ENCODE data around the gene RSPO4. TPM values are rescaled to one million over a fixed set of nuclear protein-coding genes. Genes with fewer than 3 reads are reported as not detected.
"Not testable (repeated sequence)": the region's sequence is repeated elsewhere in the genome, so short reads cannot be mapped to it uniquely, and the experiment has no call there.

Gene RSPO4
- polyA plus RNA-seq (ENCODE audit: insufficient read length in 10 of 10): under 1 TPM in 8 of 10 donors, not detected in 2; 0.11 to 0.95 (median 0.21) TPM
- long read RNA-seq, donor 1: 0 reads
- long read RNA-seq, donor 2: 0 reads
- long read RNA-seq, donor 3: 0 reads
- long read RNA-seq, donor 4: 0 reads
- long read RNA-seq, donor 5: 0 reads
- long read RNA-seq, donor 6: 0 reads
- long read RNA-seq, donor 7: 0 reads
- long read RNA-seq, donor 8: 0 reads
- long read RNA-seq, donor 9: 0 reads

- no peak for DNase-seq
Measured at GRCh38 chr20:1001911-1002681, at the start of gene RSPO4. Gene RSPO4 (minus strand): TSS chr20:1002311. CDS start chr20:1002164, 147 bp downstream.

GRCh38 chr20:1050440-1050839 lies 48.3 kb upstream of the RSPO4 start:
- no peak for DNase-seq

- DNase-seq: no peak
Measured at GRCh38 chr20:1045860-1046418, 43.8 kb upstream of the RSPO4 start.

- DNase-seq: no peak
Measured at GRCh38 chr20:1041845-1042390, 39.8 kb upstream of the RSPO4 start.

DNA sequence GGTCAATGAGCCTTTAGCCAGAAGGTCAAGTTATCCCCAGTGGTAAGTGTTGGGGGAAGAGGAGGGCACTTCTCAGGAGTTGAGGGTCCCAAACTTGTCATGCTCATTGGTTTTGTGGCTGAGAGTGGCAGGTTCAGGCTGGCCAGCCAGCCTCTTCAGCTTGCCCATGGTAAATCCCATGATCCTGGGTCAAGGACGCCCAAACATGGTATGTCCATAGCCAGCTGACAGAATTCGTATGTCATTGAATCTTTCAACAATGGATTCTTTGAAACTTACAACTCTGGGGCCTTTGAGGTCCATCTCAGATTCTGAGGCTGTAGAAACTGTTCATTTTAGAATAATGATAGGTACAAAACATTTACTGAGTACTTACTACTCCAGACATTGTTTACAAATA lies 36.1 kb upstream of the RSPO4 start:
- DNase-seq: no peak

GRCh38 chr20:1037039-1037438 lies 34.9 kb upstream of the RSPO4 start:
- DNase-seq: no peak

- no peak for DNase-seq
Measured at GRCh38 chr20:1035466-1035865, 33.4 kb upstream of the RSPO4 start.

DNA sequence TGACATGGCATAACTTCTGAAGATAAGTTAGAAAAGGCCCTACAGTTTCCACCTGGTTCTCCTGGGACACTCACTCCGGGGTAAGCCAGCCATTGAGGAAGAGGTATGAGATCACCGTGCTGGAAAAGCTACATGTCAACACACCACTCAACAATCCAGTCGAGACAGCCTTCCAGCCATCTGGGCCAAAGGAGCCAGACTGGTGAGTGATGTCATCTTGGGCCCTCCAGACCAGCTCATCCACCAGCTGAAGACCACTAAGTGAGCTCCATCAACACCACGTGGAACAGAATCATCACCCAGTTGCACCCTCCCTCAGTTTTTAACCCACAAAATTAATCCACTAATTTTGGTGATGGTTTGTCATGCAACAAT lies 32.3 kb upstream of the RSPO4 start:
- no peak for DNase-seq

GRCh38 chr20:1033751-1034414 lies 31.8 kb upstream of the RSPO4 start:
- no peak for DNase-seq

GRCh38 chr20:1029980-1030379 lies 27.9 kb upstream of the RSPO4 start:
- no peak for DNase-seq

GRCh38 chr20:1026214-1026613 lies 24.1 kb upstream of the RSPO4 start:
- not testable (repeated sequence) for DNase-seq

- DNase-seq: no peak
Measured at GRCh38 chr20:1022871-1023270, 20.8 kb upstream of the RSPO4 start.

- no peak for DNase-seq
Measured at GRCh38 chr20:1020614-1021013, 18.5 kb upstream of the RSPO4 start.

DNA sequence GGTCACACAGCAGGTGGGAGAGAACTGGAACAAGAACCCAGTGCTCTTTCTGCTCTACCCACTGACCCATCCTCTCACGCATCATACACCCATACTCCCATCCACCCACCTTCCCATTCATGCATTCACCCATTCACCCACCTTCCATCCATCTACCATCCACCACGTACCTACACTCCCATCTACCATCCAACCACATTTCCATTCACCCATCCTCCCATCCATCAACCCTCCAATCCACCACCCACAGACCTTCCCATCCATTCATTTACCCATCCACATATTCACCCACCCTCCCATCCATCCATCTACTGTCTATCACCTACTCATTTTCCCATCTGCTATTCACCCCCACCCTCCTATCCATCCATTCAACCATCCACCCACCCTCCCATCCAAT lies 17.2 kb upstream of the RSPO4 start:
- no peak for DNase-seq

DNA sequence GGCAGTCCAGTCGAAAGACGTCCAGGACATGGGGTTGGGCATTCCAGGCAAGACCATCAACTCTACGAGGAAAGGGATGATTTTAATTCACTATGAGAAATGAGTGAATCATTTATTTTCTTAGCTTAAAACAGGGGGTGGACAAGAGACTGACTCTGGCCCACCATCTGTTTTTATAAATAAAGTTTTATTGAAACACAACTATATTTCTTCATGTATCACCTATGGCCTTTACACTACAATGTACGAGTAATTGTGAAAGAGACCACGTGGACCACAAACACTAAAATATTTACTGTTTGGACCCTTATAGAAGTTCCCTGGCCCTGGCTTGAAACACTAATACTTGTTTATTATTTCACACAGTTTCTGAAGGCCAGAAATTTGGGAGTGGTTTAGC lies 15.6 kb upstream of the RSPO4 start:
- DNase-seq: no peak

GRCh38 chr20:1015181-1015580 lies 13.1 kb upstream of the RSPO4 start:
- no peak for DNase-seq

GRCh38 chr20:1014471-1014870 lies 12.4 kb upstream of the RSPO4 start:
- DNase-seq: no peak

GRCh38 chr20:1013566-1014340 lies 11.6 kb upstream of the RSPO4 start:
- no peak for DNase-seq

DNA sequence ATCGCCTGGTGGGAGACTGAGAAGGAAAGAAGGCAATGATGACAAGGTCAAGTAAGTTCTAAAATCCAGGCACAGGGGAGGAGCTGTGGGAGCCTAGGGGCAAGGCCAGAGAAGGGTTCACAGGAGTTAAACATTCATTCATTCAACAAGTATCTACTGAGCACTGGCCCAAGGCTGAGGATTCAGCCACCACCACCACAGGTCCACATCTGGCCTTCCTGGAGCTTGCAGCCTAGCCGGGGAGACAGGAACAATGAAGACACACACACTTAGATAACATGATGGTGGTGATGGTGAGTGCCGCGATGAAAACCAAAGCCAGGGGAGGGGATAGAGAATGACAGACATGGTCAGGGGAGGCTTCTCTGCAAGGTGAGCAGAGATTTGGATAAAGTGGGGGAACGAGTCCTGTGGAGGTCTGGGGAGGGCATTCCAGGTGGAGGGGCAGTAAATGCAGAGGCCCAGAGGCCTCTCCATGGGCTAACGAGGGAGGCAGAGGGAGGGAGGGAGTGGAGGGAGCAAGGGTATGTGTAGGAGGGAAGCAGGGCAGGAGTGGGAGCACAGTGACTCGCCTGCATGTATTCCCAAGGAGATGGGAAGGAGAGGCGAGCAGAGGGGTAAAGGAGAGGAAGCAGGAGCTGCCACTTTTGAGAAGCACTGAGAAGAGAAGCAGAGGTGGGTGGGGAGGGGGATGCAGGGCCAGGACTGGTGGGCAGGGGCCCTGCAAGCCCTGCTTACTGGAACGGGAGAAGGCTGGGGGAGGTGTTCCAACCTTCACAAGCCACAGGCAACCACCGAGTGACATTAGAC lies 10.5 kb upstream of the RSPO4 start:
- no peak for DNase-seq

- no peak for DNase-seq
Measured at GRCh38 chr20:1010659-1011058, 8.5 kb upstream of the RSPO4 start.

All from muscle of back (tissue), 13 donors.